Esophagus squamous epithelium (tissue), 5 donors: Measurements from ENCODE around the gene JPH2. TPM values are rescaled to one million over a fixed set of nuclear protein-coding genes. Genes with fewer than 3 reads are reported as not detected.

Experiments
- DNase-seq: peaks from one replicate; lab custom pipeline; 2025; lab: John Stamatoyannopoulos, UW
- H3K27ac ChIP-seq, 4 donors: fragments of 200-600 bp; sonication (generic); one replicate each; pipeline ENCODE4 v1.5.1; 2016 to 2019; ENCODE audit warnings: mild to moderate bottlenecking in 1 of 4
- H3K27me3 ChIP-seq, 4 donors: fragments of 200-600 bp; sonication (generic); 1 replicate in 3 of 4; 2 replicates in 1 of 4; pipeline versions ENCODE4 v1.5.1 to v1.6.0; 2017 to 2021; ENCODE audit warnings: antibody characterized with exemption in 1 of 4
- H3K36me3 ChIP-seq, 3 donors: fragments of 200-600 bp; sonication (generic); one replicate each; pipeline ENCODE4 v1.5.1; 2016 to 2019
- H3K4me1 ChIP-seq, 3 donors: fragments of 200-600 bp; sonication (generic); one replicate each; pipeline ENCODE4 v1.5.1; 2017 to 2019
- H3K4me3 ChIP-seq, 4 donors: fragments of 200-600 bp; sonication (generic); 1 replicate in 3 of 4; 2 replicates in 1 of 4; pipeline ENCODE4 v1.5.1; 2016 to 2019; ENCODE audit warnings: mild to moderate bottlenecking in 2 of 4, moderate library complexity in 1 of 4
- H3K9me3 ChIP-seq, 3 donors: fragments of 200-600 bp; sonication (generic); one replicate each; pipeline ENCODE4 v1.5.1; 2016 to 2019
- CTCF ChIP-seq, 6 experiments: fragments of 450-650 bp in 4 of 6; fragments of 200-600 bp in 2 of 6; sonication (generic) in 2 of 6; IDR thresholded peaks; one replicate each; pipeline ENCODE4 v1.5.1; 2016 to 2019; ENCODE audit warnings: antibody characterized with exemption in 6 of 6, mild to moderate bottlenecking in 4 of 6, moderate library complexity in 4 of 6
- POLR2A ChIP-seq, 4 donors: fragments of 450-650 bp; IDR thresholded peaks; one replicate each; pipeline ENCODE4 v1.6.1; 2017; ENCODE audit warnings: antibody characterized with exemption in 4 of 4, mild to moderate bottlenecking in 4 of 4, moderate library complexity in 3 of 4
- WGBS, 2 donors: methylation state at CpG; one replicate each; pipeline ENCODE4 v1.1.5; 2018; 5-methylcytosine and 5-hydroxymethylcytosine counted together
- intact Hi-C: fragments of 100-400 bp; cut with DNase I; formaldehyde crosslinking; loops from one replicate; pipeline ENCODE4 v1.15.0; 2022
- total RNA-seq, 4 donors: library from RNA; depleted of rRNA; stranded (reverse); fragments of >200 nt; gene quantifications; one replicate each; pipeline ENCODE4 v1.1.0, GENCODE V29; 2016
- donor health status: DM: yes; HTN: yes; CAD: no.

Gene JPH2
- total RNA-seq, 4 donors from 2014 or later: 2.4 to 32.0 (median 6.8) TPM

- Histone ChIP-seq H3K4me1 (peaks cover 0 to 25% (median 14%) of the 10 kb centered on the region in 3 donors), H3K27ac (peak overlapping the region in 2 of 4 donors; percentile 9 to 30), H3K9me3 (no peaks in the 10 kb centered on the region), H3K36me3 (no peaks in the 10 kb centered on the region), H3K4me3 (no peak overlapping the region), H3K27me3 (peaks cover 0 to 26% (median 0%) of the 10 kb centered on the region in 4 donors)
- intact Hi-C loops: loop anchor here (10.0 kb wide), 1 partner anchor 418 kb away; no protein-coding TSS in a partner anchor
- TF ChIP-seq CTCF (IDR thresholded peaks at IDR 0.05) (no peak), POLR2A (IDR thresholded peaks at IDR 0.05) (no peak)
- 71 to 84% methylated on average over 2 of the region's 2 CpGs for WGBS, 2 donors
- DNase-seq: no peak
Measured at GRCh38 chr20:44172572-44172950, 14.4 kb downstream of the JPH2 start.

GRCh38 chr20:44171775-44172571 is 15.0 kb downstream of the JPH2 start:
- intact Hi-C loops: loop anchor here (10.0 kb wide), 1 partner anchor 417 kb away; no protein-coding TSS in a partner anchor
- peaks cover 0 to 32% (median 0%) of the 10 kb centered on the region in 4 donors for H3K27me3 ChIP-seq
- H3K27ac ChIP-seq: peak overlapping the region in 2 of 4 donors; percentile 9 to 58
- H3K36me3 ChIP-seq: no peaks in the 10 kb centered on the region
- 55 to 58% methylated on average over 6 of the region's 6 CpGs for WGBS, 2 donors
- H3K9me3 ChIP-seq: no peaks in the 10 kb centered on the region
- DNase-seq: no peak
- TF ChIP-seq CTCF (IDR thresholded peaks at IDR 0.05) (no peak), POLR2A (IDR thresholded peaks at IDR 0.05) (no peak)
- H3K4me3 ChIP-seq: no peak overlapping the region
- H3K4me1 ChIP-seq: peaks cover 0 to 23% (median 8%) of the 10 kb centered on the region in 3 donors

GRCh38 chr20:44170816-44171410 is 16.1 kb downstream of the JPH2 start:
- DNase-seq: no peak
- no peak for TF ChIP-seq POLR2A (IDR thresholded peaks at IDR 0.05)
- TF ChIP-seq CTCF (IDR thresholded peaks at IDR 0.05): no peak
- peaks cover 0 to 21% (median 2%) of the 10 kb centered on the region in 3 donors for H3K4me1 ChIP-seq
- peaks cover 0 to 41% (median 0%) of the 10 kb centered on the region in 4 donors for H3K27me3 ChIP-seq
- intact Hi-C loops: loop anchor here (10.0 kb wide), 1 partner anchor 416 kb away; no protein-coding TSS in a partner anchor
- no peaks in the 10 kb centered on the region for H3K9me3 ChIP-seq
- peak overlapping the region in 2 of 4 donors; percentile 9 to 63 for H3K27ac ChIP-seq
- H3K4me3 ChIP-seq: no peak overlapping the region
- WGBS, 2 donors: 46 to 58% methylated on average over 6 to 7 of the region's 7 CpGs
- no peaks in the 10 kb centered on the region for H3K36me3 ChIP-seq

GRCh38 chr20:44167736-44168135 is 19.3 kb downstream of the JPH2 start:
- 83 to 93% methylated on average over 3 of the region's 3 CpGs for WGBS, 2 donors
- H3K27ac ChIP-seq: peak overlapping the region in 3 of 4 donors; percentile 61 to 85 (median 73)
- DNase-seq: no peak

More at GRCh38 chr20:44167736-44168135, 19.3 kb downstream of the JPH2 start:
- intact Hi-C loops: no loop called here
- Histone ChIP-seq H3K36me3 (no peaks in the 10 kb centered on the region), H3K27me3 (peaks cover 0 to 37% (median 0%) of the 10 kb centered on the region in 4 donors), H3K4me3 (no peak overlapping the region), H3K9me3 (no peaks in the 10 kb centered on the region), H3K4me1 (peaks cover 0 to 25% (median 0%) of the 10 kb centered on the region in 3 donors)
- TF ChIP-seq POLR2A (IDR thresholded peaks at IDR 0.05): no peak
- TF ChIP-seq CTCF (IDR thresholded peaks at IDR 0.05): no peak
